Hematopoietic multipotent progenitor cell treated with erythropoietin and hydrocortisone succinate and interleukin-3 and kit ligand, for 15 days (in vitro differentiated cells): ENCODE results near the gene DECR2.

Source experiments
- DNase-seq: peaks from one replicate; pipeline ENCODE4 v3.0.0-alpha.2; 2015; ENCODE audit warnings: low spot score

The DECR2 gene

DNA sequence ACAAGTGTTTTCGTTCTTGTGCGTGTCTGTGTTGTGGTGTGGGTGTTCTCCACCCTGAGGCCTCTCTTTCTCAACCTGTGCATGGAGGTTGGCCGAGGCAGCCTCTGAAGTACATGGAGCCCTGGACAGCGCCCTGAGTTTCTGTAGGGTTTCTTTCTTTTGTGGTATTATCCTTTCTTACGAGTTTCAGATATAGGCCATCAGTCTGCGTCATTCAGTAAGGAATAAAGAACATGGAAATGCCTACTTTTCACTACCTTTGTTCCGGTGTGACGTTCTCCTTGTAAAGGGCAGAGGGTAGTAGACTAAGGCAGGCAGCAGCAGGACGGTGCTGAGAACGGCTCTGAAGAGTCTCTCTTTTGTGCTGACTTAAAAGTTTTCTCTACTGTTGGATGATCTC is 42.3 kb downstream of the DECR2 start:
- DNase-seq: no peak

GRCh38 chr16:445566-445965 is 43.9 kb downstream of the DECR2 start:
- no peak for DNase-seq

DNA sequence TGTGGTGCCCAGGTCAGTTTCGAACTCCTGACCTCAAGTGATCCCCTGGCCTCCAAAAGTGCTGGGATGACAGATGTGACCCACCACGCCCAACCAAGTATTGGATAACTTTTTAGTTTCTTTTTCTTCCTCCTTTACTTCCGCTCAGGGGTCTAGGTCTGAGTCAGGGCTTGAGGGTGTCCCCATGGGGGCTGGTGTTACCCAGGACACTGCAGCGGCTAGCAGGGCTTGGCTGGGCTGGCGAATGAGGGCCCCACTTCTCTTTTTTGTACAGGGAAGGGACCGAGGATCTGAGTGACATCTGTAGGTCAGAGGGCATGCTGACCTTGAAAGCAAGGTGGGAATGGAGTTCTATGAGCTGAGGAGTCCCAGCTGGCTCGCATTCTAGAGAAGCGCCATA is 48.7 kb downstream of the DECR2 start:
- no peak for DNase-seq

DNA sequence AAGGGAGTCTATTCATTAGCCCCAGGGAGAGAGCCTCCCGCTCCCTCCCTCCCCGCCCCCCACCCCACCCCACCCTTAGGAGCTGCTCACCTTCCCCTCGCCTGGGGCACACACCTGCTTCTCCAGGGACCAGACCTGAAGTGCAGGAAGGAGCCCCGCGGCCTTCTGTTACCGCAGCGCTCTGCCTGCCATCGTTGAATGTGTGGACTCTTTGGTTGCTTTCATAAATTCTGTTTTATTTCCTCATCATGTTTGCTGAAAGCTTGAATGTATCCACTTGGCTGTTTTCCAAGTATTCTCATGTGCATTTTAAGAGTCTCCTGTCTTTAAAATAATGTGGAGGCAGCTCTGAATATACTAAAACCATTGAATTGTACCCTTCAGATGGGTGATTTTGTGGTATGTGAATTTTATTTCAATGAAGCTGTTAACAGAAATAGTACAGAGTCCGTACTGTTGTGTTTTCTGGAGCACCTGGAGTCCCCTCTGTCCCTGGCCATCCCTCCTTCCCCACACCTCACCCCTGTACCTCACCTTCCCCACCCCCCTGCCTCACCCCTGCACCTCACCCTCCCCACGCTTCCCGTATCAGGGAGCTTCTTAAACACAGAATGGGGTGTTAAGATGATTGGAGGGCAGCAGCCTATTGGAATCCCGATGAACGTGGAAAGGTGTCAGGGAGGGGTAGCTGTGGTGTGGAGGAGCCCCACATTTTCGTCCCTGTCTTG is 49.3 kb downstream of the DECR2 start:
- DNase-seq: no peak

DNA sequence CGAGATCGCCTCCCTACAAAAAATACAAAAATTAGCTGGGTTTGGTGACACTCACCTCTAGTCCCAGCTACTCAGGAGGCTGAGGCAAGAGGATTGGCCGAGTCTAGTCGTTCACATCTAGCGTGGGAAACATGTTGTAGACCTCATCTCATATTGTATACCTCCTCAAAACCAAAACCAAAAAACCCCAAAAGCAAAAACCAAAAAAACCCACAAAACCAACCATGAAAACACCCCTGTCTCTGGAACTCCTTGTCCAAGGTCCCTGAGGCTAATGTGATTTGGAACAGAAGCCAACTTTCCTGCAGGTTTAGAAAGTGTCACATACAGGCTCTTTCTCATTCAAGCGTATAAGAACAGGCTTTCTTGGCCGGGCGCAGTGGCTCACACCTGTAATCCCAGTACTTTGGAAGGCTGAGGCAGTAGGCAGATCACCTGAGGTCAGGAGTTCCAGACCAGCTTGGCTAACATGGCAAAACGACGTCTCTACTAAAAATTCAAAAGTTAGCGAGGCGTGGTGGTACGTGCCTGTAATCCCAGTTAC is 52.8 kb downstream of the DECR2 start:
- no peak for DNase-seq

DNA sequence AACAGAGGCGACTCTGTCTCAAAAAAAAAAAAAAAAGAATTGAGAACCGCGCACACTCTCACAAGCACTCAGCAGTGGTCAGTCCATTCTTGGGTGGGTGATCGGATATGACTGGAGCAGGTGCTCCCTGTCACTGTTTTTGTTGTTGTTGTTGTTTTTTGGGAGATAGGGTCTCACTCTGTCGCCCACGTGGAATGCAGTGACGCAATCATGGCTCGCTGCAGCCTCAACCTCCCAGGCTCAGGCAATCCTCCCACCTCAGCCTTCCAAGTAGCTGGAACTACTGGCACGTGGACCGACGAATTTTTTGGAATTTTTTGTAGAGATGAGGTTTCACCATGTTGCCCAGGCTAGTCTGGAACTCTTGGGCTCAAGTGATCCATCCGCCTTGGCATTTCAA is 53.8 kb downstream of the DECR2 start:
- DNase-seq: no peak

DNA sequence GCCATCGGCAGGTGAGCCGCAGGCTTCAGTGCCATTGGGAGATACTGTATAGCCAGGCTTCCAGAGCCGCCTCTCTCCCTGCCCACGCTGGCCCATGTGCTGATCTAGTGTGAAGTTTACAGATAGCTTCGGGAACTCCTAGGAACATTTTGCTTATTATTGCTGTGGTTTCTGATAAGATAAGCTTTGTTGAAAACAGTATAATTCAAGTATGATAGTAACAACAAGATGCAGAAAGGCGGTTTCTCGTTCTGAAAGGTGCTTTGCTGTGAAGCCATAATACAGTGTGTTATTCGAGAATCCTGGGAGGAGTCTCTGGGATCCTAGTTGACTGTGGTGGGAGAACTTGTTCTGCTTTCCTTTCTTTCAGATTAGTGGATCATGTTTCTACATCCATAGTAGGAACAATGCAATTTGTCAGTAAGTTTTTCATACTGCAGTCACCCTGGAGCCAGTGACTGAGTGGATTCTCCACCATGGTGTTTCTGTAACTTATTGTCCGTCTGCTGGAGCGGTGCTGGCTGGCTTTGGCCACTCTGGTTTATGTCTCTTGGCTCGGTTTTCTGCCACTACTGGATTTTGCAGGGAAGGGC is 55.3 kb downstream of the DECR2 start:
- peak; percentile 12 for DNase-seq

DNA sequence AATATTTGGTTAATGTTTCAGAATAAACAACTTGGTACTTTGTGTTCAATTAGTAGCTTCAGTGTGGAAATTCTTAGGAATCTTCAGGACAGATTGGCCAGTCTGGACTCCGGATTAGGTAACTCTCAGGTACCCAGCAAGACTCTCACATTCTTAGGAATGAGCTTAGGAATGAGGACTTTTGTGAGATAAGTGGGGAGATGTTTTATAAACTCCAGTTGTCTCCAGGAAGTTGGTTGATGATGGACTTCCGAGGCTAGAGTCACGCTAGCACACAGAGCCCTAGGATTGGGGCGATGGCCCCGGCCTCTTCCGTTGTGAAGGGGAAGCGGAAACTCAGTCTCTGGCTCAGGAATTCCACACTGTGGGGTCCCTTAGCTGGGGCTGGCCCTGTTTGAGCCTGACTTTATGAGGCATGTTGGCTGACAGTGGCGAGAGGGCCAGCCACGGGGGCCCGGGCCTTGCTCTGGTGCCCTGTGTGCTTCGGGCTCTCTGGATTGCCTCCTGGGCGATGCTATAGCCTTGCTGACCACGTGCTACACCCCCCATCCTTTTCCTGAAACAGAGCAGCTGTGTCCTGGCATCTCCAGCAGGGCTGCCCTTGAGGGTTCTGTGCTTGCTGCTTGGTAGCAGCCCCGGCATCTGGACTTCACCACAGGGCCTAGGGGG is 56.2 kb downstream of the DECR2 start:
- no peak for DNase-seq

DNA sequence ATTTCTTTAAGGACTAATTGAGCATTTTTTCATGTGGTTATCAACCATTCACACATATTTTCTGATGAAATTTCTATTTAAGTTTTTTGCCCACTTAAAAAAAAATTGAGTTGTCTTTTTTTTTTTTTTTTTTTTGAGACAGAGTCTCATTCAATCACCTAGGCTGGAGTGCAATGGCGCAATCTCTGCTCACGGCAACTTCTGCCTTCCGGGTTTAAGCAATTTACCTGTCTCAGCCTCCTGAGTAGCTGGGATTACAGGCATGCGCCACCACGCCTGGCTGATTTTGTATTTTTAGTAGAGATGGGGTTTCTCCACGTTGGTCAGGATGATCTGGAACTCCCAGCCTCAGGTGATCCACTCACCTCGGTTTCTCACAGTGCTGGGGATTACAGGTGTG is 58.1 kb downstream of the DECR2 start:
- no peak for DNase-seq

- no peak for DNase-seq
Measured at GRCh38 chr16:460787-461186, 59.1 kb downstream of the DECR2 start.
